Gastroesophageal sphincter (tissue), 3 donors: ENCODE data around the gene LAMC2.

Source experiments
- EP300 ChIP-seq: sonication (generic); formaldehyde crosslinking; IDR thresholded peaks from one replicate; pipeline ENCODE4 v1.6.1; 2017; ENCODE audit warnings: antibody characterized with exemption, mild to moderate bottlenecking
- TF ChIP-seq, protein P1 (sequence below), 4 experiments: fragments of 200-600 bp in 2 of 4; fragments of 450-650 bp in 2 of 4; sonication (generic) in 1 of 4; IDR thresholded peaks; one replicate each; pipeline ENCODE4 v1.5.1; 2017 to 2019; ENCODE audit warnings: antibody characterized with exemption in 4 of 4, mild to moderate bottlenecking in 2 of 4, moderate library complexity in 2 of 4

DNA sequence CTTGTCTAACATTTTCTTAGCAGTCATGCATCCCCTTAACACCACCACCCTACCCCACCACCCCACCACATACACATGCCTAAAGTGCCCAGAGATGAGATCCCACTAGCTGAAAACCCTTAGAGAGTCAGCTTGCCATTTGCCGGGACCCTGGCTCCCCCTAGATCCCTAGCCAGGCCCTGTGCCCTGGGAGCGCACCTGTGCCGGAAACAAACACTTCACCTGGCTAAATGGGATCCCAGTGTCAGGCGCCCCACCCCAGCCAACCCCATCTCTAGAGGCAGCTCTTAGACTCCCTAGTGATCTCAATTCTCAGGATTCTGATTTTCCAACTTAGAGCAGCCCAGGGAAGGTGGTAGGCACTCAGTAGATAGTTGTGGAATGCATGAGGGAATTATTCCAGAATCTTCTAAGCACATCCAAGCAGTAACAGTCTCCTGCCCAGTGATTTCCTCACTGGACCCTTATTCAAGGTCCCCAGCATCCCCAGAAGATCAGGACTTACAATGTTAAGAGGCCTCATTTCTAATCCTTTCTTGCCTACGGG lies 105.2 kb downstream of the LAMC2 start:
- TF ChIP-seq, protein P1, sequence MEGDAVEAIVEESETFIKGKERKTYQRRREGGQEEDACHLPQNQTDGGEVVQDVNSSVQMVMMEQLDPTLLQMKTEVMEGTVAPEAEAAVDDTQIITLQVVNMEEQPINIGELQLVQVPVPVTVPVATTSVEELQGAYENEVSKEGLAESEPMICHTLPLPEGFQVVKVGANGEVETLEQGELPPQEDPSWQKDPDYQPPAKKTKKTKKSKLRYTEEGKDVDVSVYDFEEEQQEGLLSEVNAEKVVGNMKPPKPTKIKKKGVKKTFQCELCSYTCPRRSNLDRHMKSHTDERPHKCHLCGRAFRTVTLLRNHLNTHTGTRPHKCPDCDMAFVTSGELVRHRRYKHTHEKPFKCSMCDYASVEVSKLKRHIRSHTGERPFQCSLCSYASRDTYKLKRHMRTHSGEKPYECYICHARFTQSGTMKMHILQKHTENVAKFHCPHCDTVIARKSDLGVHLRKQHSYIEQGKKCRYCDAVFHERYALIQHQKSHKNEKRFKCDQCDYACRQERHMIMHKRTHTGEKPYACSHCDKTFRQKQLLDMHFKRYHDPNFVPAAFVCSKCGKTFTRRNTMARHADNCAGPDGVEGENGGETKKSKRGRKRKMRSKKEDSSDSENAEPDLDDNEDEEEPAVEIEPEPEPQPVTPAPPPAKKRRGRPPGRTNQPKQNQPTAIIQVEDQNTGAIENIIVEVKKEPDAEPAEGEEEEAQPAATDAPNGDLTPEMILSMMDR (IDR thresholded peaks at IDR 0.05), result no peak
- TF ChIP-seq EP300, result no peak
